H1 (cell line): Measurements from ENCODE around the gene COL19A1. TPM values are rescaled to one million over a fixed set of nuclear protein-coding genes. Genes with fewer than 3 reads are reported as not detected.

Source experiments
- ATF2 ChIP-seq: IDR thresholded peaks from 2 replicates; pipeline ENCODE4 v1.6.1; 2012; ENCODE audit warnings: low read length, inconsistent platforms
- BACH1 ChIP-seq: IDR thresholded peaks from 2 replicates; pipeline ENCODE4 v1.6.1; 2012; ENCODE audit warnings: low read length, improper control_type of control experiment
- CHD7 ChIP-seq: fragments of 300-600 bp; sonication (generic); IDR thresholded peaks from 2 replicates; pipeline ENCODE4 v1.7.1; 2012; ENCODE audit warnings: low read length, moderate library complexity, mild to moderate bottlenecking, inconsistent platforms; ENCODE audit not compliant: insufficient replicate concordance
- CREB1 ChIP-seq: IDR thresholded peaks from 2 replicates; pipeline ENCODE4 v1.6.1; 2012; ENCODE audit warnings: inconsistent platforms
- HDAC2 ChIP-seq, 2 experiments: fragments of 300-600 bp in 1 of 2; sonication (generic) in 1 of 2; IDR thresholded peaks; 2 replicates each; pipeline ENCODE4 v1.6.1; 2011 to 2012; ENCODE audit warnings: low read depth in 2 of 2, low read length in 2 of 2, mild to moderate bottlenecking in 2 of 2, moderate library complexity in 2 of 2, borderline replicate concordance in 1 of 2, inconsistent platforms in 1 of 2
- POLR2AphosphoS5 ChIP-seq: IDR thresholded peaks from 2 replicates; pipeline ENCODE4 v1.6.1; 2011; ENCODE audit warnings: low read depth, low read length
- RFX5 ChIP-seq: IDR thresholded peaks from 2 replicates; pipeline ENCODE4 v1.6.1; 2011; ENCODE audit warnings: low read depth, low read length, improper control_type of control experiment, borderline replicate concordance
- SP4 ChIP-seq: IDR thresholded peaks from 2 replicates; pipeline ENCODE4 v1.6.1; 2012; ENCODE audit warnings: low read length, inconsistent platforms
- USF2 ChIP-seq: IDR thresholded peaks from 2 replicates; pipeline ENCODE4 v1.6.1; 2011; ENCODE audit warnings: low read length, improper control_type of control experiment
- polyA plus RNA-seq, 7 experiments: library from polyadenylated mRNA; depleted of rRNA in 3 of 7; stranded (reverse) in 5 of 7; unstranded in 2 of 7; fragments of >200 nt in 5 of 7; fragments of 200-250 nt in 2 of 7; gene quantifications; 1 replicate in 5 of 7; 2 replicates in 1 of 7; 4 replicates in 1 of 7; pipeline versions ENCODE4 v1.2.1 to v1.2.3, GENCODE V29; 2011 to 2013; ENCODE audit warnings: missing spikeins in 2 of 7, mixed read lengths in 2 of 7
- total RNA-seq: library from RNA; stranded (reverse); fragmentation: NEBNext Ultra II Directional; extraction: Animal tissue kit (Norgen Biotek cat#: 25700); gene quantifications from 2 replicates; pipeline ENCODE4 v1.2.1, GENCODE V29; 2021

Gene COL19A1
- total and polyA plus RNA-seq, 2 of the 8 experiments (the other 6 are each of a cell fraction or from before 2014, with no cell fraction given): not detected

GRCh38 chr6:69861986-69862385 lies 4.4 kb upstream of the COL19A1 start (continued):
- no peak for TF ChIP-seq CHD7
- TF ChIP-seq USF2: no peak
- TF ChIP-seq CREB1: no peak
- no peak for TF ChIP-seq BACH1
- TF ChIP-seq SP4: no peak
- TF ChIP-seq HDAC2 (IDR thresholded peaks at IDR 0.05; ENCODE audit: borderline replicate concordance in 1 of 2, low read depth in 2 of 2, low read length in 2 of 2): no peak
- no peak for TF ChIP-seq RFX5
- TF ChIP-seq ATF2: no peak
- TF ChIP-seq POLR2AphosphoS5: no peak
